H7 (cell line): ENCODE measurements around the gene C3orf52. TPM values are rescaled to one million over a fixed set of nuclear protein-coding genes. Genes with fewer than 3 reads are reported as not detected.

ENCODE experiments used
- DNase-seq: peaks from one replicate; pipeline ENCODE4 v3.0.0; 2012
- H3K27me3 ChIP-seq: 2 replicates; pipeline ENCODE4 v1.6.0; 2011; ENCODE audit warnings: mild to moderate bottlenecking, low read length; ENCODE audit not compliant: control insufficient read depth, insufficient read depth
- H3K36me3 ChIP-seq: replicated peaks from 2 replicates; pipeline ENCODE4 v1.5.1; 2011; ENCODE audit warnings: low read length; ENCODE audit not compliant: control insufficient read depth, insufficient read depth
- H3K4me3 ChIP-seq: 2 replicates; pipeline ENCODE4 v1.5.1; 2011; ENCODE audit warnings: low read depth, mild to moderate bottlenecking, control low read depth, low read length, moderate library complexity; ENCODE audit not compliant: insufficient read depth
- total RNA-seq: library from RNA; depleted of rRNA; stranded (reverse); fragments of >200 nt; shearing (Covaris generic); gene quantifications from 2 replicates; pipeline ENCODE4 v1.2.3, GENCODE V29; 2014

C3orf52 gene
- total RNA-seq, 1 experiment from 2014 or later = 9.7 TPM

DNA sequence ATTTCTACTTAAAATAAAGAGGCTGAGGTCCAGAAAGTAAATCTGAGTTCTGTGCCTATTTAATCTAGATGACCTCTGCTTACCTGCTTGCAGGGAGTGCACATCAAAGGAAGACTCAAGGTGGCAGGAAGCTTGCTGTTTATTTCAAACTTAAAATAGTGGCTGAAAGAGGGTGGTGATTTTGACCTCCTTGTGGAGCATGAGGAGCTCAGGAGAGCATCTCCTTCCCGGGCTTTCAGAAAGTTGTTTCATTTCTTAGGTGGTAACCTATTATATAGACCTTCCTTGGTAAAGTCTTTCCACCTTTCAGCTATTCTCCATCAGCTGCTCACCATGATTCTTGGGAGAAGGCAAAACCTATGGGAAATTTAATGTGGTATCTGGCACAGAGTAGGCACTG is 46.4 kb downstream of the C3orf52 start:
- H3K36me3 ChIP-seq = no peaks in the 10 kb centered on the region
- no peak for DNase-seq
- H3K4me3 ChIP-seq = no peak overlapping the region
- no peaks in the 10 kb centered on the region for H3K27me3 ChIP-seq

DNA sequence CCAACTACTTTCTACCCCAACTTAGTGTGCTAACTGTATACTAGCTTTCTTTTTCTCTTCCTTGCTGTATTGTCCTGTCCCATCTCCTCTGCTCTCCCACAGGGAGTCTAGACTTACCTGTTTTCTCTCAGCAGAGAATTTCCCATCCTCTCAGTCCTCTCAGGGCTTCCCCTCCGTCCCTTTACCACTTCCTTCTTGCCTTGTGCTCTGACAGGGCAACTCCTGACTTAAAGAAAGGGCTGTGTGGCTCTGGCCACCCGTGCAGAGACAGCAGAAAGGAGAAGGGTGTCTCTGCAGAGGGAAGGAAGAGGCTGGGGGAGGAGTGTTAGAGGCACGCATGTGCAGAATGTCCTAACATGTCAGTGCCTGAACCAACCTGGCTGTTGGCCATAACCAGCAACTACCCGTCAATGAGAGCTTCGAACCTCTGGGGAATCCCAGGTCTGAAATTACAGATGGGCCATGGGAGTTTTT is 46.8 kb downstream of the C3orf52 start, which contains the start of gene GCSAM:
Gene GCSAM, minus strand, starts transcription at position 274 of the 474 bp plus-strand sequence. Its CDS starts 128 bp downstream, at position 146.
- no peaks in the 10 kb centered on the region for H3K36me3 ChIP-seq
- DNase-seq = no peak
- H3K4me3 ChIP-seq = no peak within 1 kb of the TSS
- H3K27me3 ChIP-seq = no peaks in the 10 kb centered on the region

DNA sequence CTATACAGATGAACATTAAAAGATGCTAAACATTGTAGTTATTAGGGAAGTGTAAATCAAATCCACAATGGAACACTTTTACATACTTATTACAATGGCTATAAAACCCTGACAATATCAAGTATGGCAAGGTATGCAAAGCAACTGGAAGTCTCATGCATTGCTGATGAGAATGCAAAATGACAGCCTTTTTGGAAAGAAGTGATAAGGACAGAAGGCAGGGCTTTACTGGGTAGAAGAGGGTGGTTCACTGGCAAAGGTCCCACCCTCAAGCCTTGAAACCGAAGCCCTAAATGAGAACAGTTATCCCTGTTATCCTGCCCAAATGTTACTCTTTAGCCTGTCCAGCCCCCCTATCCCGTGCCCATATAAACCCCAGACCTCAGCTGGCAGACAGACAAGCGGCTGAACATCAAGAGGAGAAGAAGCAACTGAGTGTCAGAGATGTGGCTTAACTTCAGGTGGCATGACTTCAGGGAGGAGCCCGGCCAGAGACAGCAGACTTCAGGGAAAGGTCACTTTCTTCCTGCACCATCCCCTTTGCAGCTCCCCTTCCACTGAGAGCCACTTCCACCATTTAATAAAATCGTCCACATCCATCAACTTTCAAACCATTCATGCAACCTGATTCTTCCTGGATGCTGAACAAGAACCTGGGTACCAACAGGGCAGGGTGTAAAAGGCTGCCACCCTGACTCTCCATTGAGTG is 47.6 kb downstream of the C3orf52 start:
- no peaks in the 10 kb centered on the region for H3K36me3 ChIP-seq
- DNase-seq = no peak

DNA sequence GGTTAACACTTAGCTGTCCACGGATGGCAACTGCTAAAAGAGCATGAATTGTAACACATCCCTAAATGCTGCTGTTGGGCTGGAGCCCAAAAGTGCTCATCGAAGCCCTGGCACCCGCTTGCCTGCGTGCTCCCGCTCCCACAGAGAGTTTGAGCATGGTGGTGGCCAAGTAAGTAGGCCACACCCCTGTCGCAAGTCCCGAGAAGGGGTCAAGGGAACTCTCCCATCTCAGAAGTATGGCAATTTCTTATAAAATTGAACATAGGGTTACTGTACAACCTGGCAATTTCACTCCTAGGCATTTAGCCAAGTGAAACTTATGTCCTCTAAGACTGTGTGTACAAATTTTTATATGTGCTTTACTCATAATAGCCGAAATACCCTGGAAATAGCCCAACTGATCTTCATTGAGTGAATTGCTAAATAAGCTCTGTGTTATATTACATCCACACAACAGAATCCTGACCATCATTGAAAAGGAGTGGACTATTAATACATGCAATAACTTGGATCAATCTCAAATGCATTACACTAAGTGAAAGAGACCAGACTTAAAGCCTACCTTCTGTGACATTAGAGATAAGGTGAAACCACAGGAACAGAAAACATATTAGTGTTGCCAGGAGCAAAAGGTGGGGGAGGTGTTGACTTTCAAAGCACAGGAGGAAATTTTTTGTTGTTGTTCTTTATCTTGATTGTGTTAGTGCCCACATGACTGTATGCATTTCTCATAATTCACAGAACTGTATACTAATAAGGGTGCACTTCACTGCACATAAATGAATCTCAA is 48.3 kb downstream of the C3orf52 start:
- H3K4me3 ChIP-seq = no peak overlapping the region
- no peaks in the 10 kb centered on the region for H3K27me3 ChIP-seq
- no peak for DNase-seq
- no peaks in the 10 kb centered on the region for H3K36me3 ChIP-seq

More for the DNA sequence above, 47.6 kb downstream of the C3orf52 start:
- no peak overlapping the region for H3K4me3 ChIP-seq
- no peaks in the 10 kb centered on the region for H3K27me3 ChIP-seq

DNA sequence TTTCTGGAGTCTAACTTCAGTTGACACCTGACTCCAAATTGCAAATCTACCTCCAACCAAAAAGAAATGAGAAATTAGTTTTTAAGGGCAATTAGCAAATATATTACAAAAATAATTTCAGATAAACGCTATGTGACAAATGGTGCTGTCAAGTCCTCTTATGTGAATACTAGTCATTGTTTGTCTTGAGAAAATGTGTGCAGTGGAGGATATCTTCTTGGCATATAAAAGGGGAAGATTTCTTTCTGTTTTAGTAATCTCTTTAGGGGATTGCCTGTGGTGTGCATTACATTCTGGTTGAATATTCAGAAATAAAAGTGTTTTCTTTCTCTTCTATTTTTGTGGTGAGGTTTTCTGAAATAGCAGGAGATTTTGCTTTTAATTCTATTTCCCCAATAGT is 49.9 kb downstream of the C3orf52 start:
- H3K27me3 ChIP-seq = no peaks in the 10 kb centered on the region
- H3K36me3 ChIP-seq = no peaks in the 10 kb centered on the region
- no peak overlapping the region for H3K4me3 ChIP-seq
- no peak for DNase-seq

DNA sequence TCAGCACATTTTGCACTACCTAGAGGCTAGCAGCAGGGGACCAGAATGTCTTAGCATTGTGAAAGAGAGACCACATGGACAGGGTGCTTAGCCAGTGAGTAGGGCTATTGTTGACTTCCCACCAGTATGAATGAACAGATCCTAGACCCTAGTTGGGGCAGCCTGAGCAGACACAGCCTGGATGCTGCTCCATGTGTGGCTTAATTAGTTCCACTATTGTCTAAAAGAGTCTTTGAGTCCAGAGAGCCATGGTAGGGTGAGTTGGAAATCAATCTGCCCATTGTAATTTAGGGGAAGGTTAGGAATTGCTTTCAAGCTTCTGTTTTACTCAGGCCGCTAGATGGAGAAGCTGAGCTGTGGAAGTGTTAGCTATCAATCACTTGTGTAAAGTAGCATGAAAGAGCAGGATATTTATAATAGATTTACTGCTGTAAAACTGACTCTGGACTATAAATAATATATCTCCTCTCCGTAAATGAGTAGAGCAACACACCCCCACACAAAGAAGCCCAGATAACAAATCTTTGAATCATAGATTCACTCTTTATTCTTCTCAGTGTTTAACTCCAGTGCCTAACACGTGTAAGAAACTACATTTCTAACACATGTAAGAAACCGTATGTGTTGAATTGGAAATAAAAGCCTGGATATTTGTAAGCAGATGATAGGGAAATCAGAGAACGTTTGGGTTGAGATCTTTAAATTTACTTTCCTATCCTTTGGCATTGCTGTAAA is 50.9 kb downstream of the C3orf52 start:
- no peaks in the 10 kb centered on the region for H3K27me3 ChIP-seq
- H3K4me3 ChIP-seq = no peak overlapping the region
- H3K36me3 ChIP-seq = no peaks in the 10 kb centered on the region
- peak; percentile 27 for DNase-seq

DNA sequence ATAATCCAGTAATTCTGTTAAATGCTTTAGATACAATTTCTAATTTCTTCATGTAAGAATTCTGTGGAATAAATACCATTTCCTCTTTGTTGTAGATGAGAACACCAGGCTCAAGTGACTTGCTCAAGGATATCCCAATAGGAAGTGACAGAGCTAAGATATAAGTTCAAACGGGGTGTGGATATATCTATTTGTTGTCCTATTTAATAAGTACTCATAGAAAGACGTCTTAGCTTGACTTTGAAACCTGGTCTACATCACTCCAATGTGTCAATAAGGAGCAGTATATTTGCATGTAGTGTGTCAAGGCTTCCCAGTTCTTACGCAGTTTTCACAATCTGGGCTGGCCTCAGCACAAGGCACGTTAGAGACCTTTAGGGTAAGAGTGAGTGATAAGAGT is 51.6 kb downstream of the C3orf52 start:
- H3K36me3 ChIP-seq = no peaks in the 10 kb centered on the region
- no peaks in the 10 kb centered on the region for H3K27me3 ChIP-seq
- H3K4me3 ChIP-seq = no peak overlapping the region
- DNase-seq = no peak

DNA sequence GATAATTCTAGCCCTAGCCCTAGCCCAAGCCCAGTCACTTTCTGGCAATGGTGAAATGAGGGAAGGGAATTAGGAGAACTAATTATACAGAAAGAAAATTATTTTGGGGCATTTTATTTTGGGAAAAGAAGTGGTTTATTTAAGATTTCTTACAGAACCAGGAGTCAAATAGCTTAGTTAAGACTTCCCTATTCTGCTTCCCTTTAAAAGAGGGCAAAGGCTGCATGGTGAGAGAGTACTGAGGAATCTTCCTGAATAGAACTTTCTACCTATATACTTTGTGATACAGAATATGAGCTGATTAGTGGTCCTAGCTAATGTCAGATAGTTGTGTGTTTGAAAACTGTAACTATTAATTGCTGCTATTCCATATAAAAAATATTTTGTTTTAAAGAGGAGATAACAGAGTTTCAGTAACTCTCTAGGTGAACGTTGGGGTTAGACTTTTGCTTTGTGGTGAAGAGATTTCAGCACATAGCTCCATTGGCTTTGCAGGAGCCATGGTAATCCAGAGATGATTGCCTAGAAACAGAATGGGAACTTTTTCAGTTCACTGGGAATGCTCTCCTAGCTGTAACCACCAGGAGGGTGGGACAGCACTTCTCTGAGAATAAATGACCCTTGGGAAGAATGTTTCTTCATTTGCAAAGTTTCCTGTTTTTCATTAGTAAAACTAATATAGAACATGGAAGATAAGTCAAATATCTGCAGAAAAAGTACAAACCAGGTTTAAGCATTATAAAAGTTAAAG is 52.2 kb downstream of the C3orf52 start:
- no peak for DNase-seq
- H3K36me3 ChIP-seq = no peaks in the 10 kb centered on the region
- no peak overlapping the region for H3K4me3 ChIP-seq
- H3K27me3 ChIP-seq = no peaks in the 10 kb centered on the region

DNA sequence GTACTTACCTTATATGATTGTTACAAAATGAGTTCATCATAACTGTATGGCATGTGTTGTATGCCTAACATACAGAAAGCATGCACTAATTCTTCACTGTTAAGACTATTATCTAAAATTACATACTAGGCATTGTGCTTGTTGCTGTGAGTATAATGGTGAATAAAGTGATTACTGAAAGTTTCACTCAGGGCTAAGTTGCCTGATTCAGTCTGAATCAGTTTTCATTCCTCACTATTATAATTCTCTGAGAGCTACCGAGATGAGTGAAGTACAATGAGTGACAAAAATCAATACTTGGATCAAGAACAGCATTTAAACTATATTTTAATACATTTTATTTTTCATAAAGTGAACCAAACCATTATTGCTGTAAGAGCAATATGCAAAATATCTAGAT is 54.4 kb downstream of the C3orf52 start:
- Histone ChIP-seq H3K36me3 (no peaks in the 10 kb centered on the region), H3K27me3 (no peaks in the 10 kb centered on the region), H3K4me3 (no peak overlapping the region)
- no peak for DNase-seq

DNA sequence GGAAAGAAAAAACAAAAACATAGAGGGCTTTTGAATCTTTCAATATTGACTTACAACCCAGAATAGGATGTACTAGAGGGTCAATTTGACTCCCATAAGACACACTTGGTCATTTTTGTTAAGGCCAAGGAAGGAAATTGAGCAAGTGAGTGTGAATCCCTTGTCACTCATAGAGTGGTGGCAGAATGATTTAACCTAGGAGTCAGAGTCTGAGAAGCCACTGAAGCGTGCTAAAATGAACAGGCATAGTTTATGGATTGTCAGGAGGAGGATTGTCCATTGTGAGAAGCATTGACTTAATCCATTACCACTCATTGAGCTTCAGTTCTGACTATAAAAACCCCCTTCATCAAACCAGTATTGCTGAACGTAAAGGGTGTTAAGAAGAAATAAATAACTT is 55.1 kb downstream of the C3orf52 start:
- H3K27me3 ChIP-seq = no peaks in the 10 kb centered on the region
- DNase-seq = no peak
- H3K4me3 ChIP-seq = no peak overlapping the region
- H3K36me3 ChIP-seq = no peaks in the 10 kb centered on the region

DNA sequence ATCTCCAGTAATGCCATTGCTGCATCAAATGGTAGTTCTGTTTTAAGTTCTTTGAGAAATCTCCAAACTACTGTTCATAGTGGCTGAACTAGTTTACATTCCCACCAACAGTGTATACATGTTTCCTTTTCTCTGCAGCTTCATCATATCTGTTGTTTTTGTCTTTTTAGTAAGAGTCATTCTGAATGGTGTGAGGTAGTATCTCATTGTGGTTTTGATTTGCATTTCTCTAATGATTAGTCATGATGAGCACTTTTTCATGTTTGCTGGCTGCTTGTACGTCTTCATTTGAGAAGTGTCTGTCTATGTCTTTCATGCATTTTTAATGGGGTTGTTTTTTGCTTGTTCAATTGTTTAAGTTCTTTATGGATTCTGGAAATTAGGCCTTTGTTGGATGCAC is 57.1 kb downstream of the C3orf52 start:
- Histone ChIP-seq H3K27me3 (no peaks in the 10 kb centered on the region), H3K4me3 (no peak overlapping the region), H3K36me3 (no peaks in the 10 kb centered on the region)
- no peak for DNase-seq

DNA sequence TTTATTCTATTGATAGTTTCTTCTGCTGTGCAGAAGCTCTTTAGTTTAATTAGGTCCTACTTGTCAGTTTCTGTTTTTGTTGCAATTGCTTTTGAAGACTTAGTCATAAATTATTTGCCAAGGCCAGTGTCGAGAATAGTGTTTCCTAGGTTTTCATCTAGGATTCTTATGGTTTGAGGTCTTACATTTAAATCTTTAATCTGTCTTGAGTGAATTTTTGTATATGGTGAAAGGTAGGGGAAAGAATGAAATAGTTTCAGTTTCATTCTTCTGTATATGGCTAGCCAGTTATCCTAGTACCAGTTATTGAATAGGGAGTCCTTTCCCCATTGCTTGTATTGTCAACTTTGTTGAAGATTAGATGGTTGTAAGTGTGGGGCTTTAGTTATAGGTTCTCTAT is 57.5 kb downstream of the C3orf52 start:
- Histone ChIP-seq H3K4me3 (no peak overlapping the region), H3K36me3 (no peaks in the 10 kb centered on the region), H3K27me3 (no peaks in the 10 kb centered on the region)
- DNase-seq = no peak

DNA sequence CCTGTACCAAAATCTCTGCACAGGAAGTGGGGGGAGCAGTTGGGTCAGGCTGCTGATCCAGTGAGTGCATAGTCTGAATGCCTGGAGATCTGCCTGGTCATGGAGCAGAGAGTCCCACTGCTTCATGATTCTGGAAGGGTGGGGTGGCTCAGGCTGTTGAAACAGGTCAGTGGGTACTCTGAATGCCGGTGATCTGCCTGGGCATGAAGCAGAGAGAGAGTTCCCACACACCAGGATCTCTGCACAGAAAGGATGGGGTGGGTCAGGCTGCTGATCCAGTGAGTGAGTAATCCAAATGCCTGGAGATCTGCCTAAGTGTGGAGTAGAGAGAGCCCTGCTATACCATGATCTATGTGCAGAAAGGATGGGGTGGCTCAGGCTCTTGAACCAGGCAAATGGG is 62.9 kb downstream of the C3orf52 start:
- Histone ChIP-seq H3K27me3 (no peaks in the 10 kb centered on the region), H3K36me3 (no peaks in the 10 kb centered on the region; the same call in 1 of the 2 replicates), H3K4me3 (no peak overlapping the region)
- DNase-seq = no peak

DNA sequence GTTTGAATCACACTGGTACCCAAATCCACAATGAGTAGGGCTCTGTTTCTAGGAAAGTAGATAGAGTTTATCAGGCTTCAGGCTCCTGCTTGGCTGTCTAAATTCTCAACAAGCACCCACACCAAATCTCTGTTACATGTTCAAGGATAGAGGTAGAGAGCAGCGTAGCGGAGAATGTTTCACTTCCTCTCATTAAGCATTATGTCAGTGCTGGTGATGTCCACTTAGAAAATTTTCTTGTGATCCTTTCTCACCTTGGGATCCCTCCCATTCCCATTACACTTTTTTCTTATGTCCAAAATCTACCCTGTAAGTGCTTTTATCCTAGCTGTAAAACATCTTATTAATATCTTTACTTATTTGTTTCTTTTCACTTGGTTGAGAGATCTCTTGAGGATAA is 81.6 kb downstream of the C3orf52 start:
- no peak for DNase-seq
- H3K4me3 ChIP-seq = no peak overlapping the region
- no peaks in the 10 kb centered on the region for H3K36me3 ChIP-seq
- no peaks in the 10 kb centered on the region for H3K27me3 ChIP-seq
